ENCODE measurements around the gene CD24.
A peak's percentile ranks its signal among the peaks of the same experiment; 100 is the strongest.
"Not testable (repeated sequence)": the region's sequence is repeated elsewhere in the genome, so short reads cannot be mapped to it uniquely, and the experiment has no call there.

CD24 gene, protein sequence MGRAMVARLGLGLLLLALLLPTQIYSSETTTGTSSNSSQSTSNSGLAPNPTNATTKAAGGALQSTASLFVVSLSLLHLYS

DNA sequence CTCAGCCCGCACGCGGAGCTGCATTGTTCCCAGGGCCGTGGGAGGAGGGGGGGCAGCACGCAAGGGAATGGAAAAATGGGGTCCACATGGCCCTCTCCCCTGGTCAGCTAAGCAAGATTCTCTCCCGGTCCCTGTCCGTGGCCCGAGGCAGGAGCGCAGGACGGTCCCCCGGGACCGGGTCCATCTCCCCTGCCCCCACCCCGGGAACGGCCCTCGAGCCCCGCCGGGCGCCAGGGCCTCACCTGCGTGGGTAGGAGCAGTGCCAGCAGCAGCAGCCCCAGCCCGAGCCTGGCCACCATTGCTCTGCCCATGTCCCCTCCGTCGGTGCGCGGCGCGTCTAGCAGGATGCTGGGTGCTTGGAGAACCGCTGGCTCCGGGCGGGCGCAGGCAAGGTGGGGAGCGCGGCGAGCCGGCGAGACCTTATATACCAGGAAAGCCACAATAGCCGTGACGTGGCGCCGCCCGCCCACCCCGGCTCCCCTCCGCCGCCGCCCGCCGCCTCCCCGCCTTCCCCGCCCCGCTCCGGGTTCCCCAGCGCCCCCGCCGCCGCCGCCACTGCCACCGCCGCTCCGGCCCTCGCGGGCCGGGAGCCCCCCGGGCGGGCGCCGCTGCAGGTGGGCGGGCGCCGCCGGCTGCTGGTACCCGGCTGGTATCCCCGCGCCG, at the start of gene CD24:
Gene CD24, minus strand, starts transcription at position 394 of the 663 bp plus-strand sequence. Its CDS starts 83 bp downstream, at position 311.
- ATAC-seq (replicated peaks), result peak; percentile 54 to 61
- peaks cover 8 to 38% of the 10 kb centered on the region in 2 donors for H3K4me1 Mint-ChIP-seq
- H3K27ac Mint-ChIP-seq, result peak within 1 kb of the TSS; percentile 95
- peaks cover 0 to 4% of the 10 kb centered on the region in 2 donors for H3K36me3 Mint-ChIP-seq
- no peaks in the 10 kb centered on the region for H3K27me3 Mint-ChIP-seq
- no peaks in the 10 kb centered on the region for H3K9me3 Mint-ChIP-seq
- DNase-seq, result peak; percentile 67
- H3K4me3 Mint-ChIP-seq, result peak within 1 kb of the TSS; percentile 93 to 95

DNA sequence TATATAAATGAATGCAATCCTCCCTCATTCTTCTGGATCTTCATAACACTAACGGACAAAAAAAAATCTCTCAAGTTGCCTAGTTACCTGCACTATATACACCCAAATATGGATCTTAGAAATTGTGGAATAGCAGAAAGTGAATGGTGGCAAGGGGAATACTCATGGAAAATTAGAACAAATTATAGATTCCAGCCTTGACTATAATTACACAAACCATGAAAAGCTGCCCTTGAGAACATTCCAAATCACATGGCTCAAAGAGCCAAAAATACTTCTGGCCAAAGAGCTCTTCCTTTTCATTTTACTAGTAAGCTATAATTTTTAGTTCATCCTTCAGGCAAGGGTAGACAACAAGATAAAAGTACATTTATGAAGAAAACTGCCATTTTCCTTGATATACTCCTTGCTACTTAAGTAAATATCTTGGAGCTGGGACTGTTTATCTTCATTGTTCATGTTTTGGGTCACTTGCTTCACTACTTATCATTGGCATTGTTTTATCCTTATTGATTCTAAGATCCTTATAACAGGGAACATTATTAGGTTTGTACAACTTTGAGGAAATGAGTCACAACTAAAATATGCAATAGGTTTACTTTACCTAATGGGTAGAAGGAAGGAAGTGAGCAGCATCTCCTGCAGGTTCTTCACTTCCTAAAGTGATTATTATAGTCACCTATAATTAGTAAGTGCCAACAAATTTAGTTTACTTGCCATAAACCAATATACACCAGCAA, 47.1 kb upstream of the CD24 start:
- DNase-seq (no peak), ATAC-seq (replicated peaks) (no peak)
- Mint-ChIP-seq H3K4me1 (peaks cover 4 to 11% of the 10 kb centered on the region in 2 donors), H3K27ac (no peak overlapping the region), H3K27me3 (no peaks in the 10 kb centered on the region), H3K36me3 (no peaks in the 10 kb centered on the region), H3K4me3 (no peak overlapping the region), H3K9me3 (no peaks in the 10 kb centered on the region)

GRCh38 chr6:107020239-107020638, 45.7 kb upstream of the CD24 start:
- peaks cover 4 to 11% of the 10 kb centered on the region in 2 donors for H3K4me1 Mint-ChIP-seq
- no peaks in the 10 kb centered on the region for H3K36me3 Mint-ChIP-seq
- H3K27ac Mint-ChIP-seq, result no peak overlapping the region
- H3K4me3 Mint-ChIP-seq, result no peak overlapping the region
- H3K27me3 Mint-ChIP-seq, result no peaks in the 10 kb centered on the region
- DNase-seq (no peak), ATAC-seq (replicated peaks) (no peak)
- no peaks in the 10 kb centered on the region for H3K9me3 Mint-ChIP-seq

DNA sequence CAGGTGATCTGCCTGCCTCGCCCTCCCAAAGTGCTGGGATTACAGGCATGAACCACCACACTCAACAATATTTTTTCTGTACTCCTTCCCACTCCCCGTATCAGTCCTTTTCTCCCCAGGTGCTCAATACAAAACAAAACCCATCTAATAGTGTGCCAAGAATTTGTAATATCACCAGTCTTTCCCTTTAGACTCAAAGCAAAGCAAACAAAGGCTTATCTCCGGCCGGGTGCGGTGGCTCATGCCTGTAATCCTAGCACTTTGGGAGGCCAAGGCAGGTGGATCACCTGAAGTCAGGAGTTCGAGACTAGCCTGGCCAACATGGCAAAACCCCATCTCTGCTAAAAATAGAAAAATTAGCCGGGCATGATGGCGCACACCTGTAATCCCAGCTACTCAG, 45.1 kb upstream of the CD24 start:
- not testable (repeated sequence) for DNase-seq

DNA sequence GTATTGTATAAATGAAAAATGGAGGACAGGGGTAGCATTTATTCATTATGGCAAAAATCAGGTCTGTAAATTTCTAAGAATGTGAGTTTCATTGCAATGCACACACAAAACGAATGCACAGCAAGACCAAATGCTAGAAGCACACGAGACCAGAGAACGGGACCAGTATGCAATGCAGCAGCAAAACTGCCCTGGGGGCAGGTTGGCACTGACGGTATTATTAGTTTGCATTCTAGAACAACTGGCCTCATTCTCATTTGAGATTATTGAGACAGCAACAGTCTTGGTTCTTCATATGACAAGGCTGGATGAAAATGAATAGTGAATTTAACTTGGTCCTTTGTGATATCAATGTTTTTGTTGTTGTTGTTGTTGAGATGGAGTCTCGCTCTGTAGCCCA, 44.5 kb upstream of the CD24 start:
- peaks cover 0 to 5% of the 10 kb centered on the region in 2 donors for H3K27me3 Mint-ChIP-seq
- ATAC-seq (replicated peaks), result no peak

More for the DNA sequence above, 45.1 kb upstream of the CD24 start:
- H3K27me3 Mint-ChIP-seq; H3K9me3 Mint-ChIP-seq; H3K36me3 Mint-ChIP-seq; H3K27ac Mint-ChIP-seq; H3K4me3 Mint-ChIP-seq; ATAC-seq (replicated peaks): not testable (repeated sequence)
- peaks cover 4 to 11% of the 10 kb centered on the region in 2 donors for H3K4me1 Mint-ChIP-seq

GRCh38 chr6:107009499-107009898, 35.0 kb upstream of the CD24 start:
- no peaks in the 10 kb centered on the region for H3K9me3 Mint-ChIP-seq
- DNase-seq, result no peak
- no peak for ATAC-seq (replicated peaks)
- H3K27me3 Mint-ChIP-seq, result peaks cover 5% of the 10 kb centered on the region in 2 donors
- no peaks in the 10 kb centered on the region for H3K4me1 Mint-ChIP-seq
- H3K36me3 Mint-ChIP-seq, result no peaks in the 10 kb centered on the region
- no peak overlapping the region for H3K4me3 Mint-ChIP-seq
- no peak overlapping the region for H3K27ac Mint-ChIP-seq

More for the DNA sequence above, 44.5 kb upstream of the CD24 start:
- Mint-ChIP-seq H3K36me3 (no peaks in the 10 kb centered on the region), H3K4me1 (peaks cover 4 to 11% of the 10 kb centered on the region in 2 donors), H3K27ac (no peak overlapping the region), H3K4me3 (no peak overlapping the region), H3K9me3 (no peaks in the 10 kb centered on the region)
- DNase-seq, result no peak

DNA sequence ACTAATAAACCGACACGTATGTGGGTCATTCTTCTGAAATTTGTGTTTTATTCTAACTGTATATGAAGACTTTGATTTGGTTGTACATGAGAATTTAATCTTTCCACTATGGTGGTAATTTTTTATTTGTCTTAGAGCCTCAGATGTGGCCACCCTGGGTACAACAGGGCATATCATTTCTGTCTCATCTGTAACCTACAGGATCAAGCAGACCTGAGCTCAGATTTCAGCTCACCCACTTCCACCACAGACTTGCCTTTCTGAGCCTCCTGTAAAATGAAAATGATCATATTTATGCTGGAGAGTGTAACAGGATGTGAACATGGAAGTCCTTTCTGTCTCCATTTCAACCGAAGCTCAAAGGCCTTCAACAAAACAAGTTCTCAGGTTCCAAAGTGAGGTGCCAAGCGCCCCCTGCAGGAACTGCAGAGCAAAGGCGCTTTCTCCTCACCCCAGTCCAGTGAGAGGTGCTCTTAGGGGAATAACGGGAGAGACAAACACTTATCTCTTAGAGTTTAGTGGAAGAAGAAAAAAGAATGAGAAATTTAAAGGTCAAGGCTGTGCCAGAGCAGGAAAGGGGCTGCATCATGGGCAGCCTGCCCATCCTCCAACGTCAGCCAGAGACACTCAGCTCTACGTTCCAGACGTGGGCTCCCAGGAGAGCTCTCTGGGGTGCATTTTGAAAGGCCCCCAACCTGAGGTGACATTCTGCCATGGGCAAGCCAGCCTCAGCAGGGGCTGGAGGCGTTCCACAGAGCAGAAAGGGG, 23.0 kb upstream of the CD24 start:
- no peak overlapping the region for H3K27ac Mint-ChIP-seq

DNA sequence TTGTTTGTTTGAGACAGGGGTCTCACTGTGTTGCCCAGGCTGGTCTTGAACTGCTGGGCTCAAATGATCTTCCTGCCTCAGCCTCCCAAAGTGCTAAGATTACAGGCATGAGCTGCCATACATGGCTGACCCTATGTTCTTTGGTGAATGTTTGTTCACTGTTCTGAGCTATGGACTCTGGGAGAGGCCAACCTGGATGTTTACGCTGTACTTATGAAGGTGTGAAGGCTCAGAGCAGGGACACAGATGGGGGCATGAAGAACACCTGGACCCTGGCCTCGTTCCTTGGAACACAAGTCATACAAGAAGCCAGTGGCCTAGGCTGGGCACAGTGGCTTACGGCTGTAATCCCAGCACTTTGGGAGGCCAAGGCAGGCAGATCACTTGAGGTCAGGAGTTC, 21.1 kb upstream of the CD24 start:
- Mint-ChIP-seq H3K27me3 (no peaks in the 10 kb centered on the region), H3K4me1 (peaks cover 0 to 3% of the 10 kb centered on the region in 2 donors), H3K9me3 (no peaks in the 10 kb centered on the region), H3K27ac (no peak overlapping the region), H3K4me3 (no peak overlapping the region), H3K36me3 (no peaks in the 10 kb centered on the region)
- ATAC-seq (replicated peaks) (no peak), DNase-seq (no peak)

More for the DNA sequence above, 23.0 kb upstream of the CD24 start:
- peak; percentile 76 to 85 for ATAC-seq (replicated peaks)
- Mint-ChIP-seq H3K4me1 (peaks cover 0 to 3% of the 10 kb centered on the region in 2 donors), H3K36me3 (no peaks in the 10 kb centered on the region), H3K27me3 (no peaks in the 10 kb centered on the region), H3K4me3 (no peak overlapping the region), H3K9me3 (no peaks in the 10 kb centered on the region)
- peak; percentile 53 for DNase-seq

GRCh38 chr6:106989737-106990136, 15.2 kb upstream of the CD24 start:
- H3K36me3 Mint-ChIP-seq, H3K9me3 Mint-ChIP-seq, H3K27ac Mint-ChIP-seq: not testable (repeated sequence)

GRCh38 chr6:106988664-106989063, 14.1 kb upstream of the CD24 start:
- no peak overlapping the region for H3K27ac Mint-ChIP-seq
- no peaks in the 10 kb centered on the region for H3K4me1 Mint-ChIP-seq
- no peak for ATAC-seq (replicated peaks)
- no peaks in the 10 kb centered on the region for H3K36me3 Mint-ChIP-seq
- H3K27me3 Mint-ChIP-seq, result no peaks in the 10 kb centered on the region
- no peak for DNase-seq
- H3K9me3 Mint-ChIP-seq, result no peaks in the 10 kb centered on the region
- no peak overlapping the region for H3K4me3 Mint-ChIP-seq

More at GRCh38 chr6:106989737-106990136, 15.2 kb upstream of the CD24 start:
- not testable (repeated sequence) for H3K4me3 Mint-ChIP-seq; H3K27me3 Mint-ChIP-seq; H3K4me1 Mint-ChIP-seq; DNase-seq; ATAC-seq (replicated peaks)

DNA sequence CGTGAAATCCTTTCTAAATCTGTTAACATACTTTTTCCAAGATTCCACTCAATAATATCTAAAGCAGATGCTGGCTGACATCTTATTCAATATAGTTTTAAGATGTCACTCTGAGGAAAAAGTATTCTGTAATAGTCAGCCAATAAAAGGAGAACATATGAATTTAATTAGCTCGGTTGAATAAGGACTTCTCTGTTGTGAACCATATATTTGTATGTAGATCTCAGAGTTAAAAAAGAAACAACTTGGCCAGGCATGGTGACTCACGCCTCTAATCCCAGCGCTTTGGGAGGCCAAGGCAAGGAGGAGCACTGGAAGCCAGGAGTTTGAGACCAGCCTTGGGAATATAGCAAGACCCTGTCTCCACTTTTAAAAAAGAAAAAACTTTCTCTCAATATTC, 7.4 kb upstream of the CD24 start:
- no peak for DNase-seq

GRCh38 chr6:106980926-106981325, 6.4 kb upstream of the CD24 start:
- H3K27ac Mint-ChIP-seq, result no peak overlapping the region
- no peaks in the 10 kb centered on the region for H3K9me3 Mint-ChIP-seq
- no peak for DNase-seq
- no peaks in the 10 kb centered on the region for H3K27me3 Mint-ChIP-seq
- H3K4me1 Mint-ChIP-seq, result peaks cover 5 to 12% of the 10 kb centered on the region in 2 donors
- H3K36me3 Mint-ChIP-seq, result no peaks in the 10 kb centered on the region
- no peak for ATAC-seq (replicated peaks)
- H3K4me3 Mint-ChIP-seq, result no peak overlapping the region

More for the DNA sequence above, 7.4 kb upstream of the CD24 start:
- ATAC-seq (replicated peaks), result no peak
- no peaks in the 10 kb centered on the region for H3K27me3 Mint-ChIP-seq
- H3K4me1 Mint-ChIP-seq, result peaks cover 5 to 8% of the 10 kb centered on the region in 2 donors
- H3K36me3 Mint-ChIP-seq, result no peaks in the 10 kb centered on the region
- H3K4me3 Mint-ChIP-seq, result no peak overlapping the region
- no peaks in the 10 kb centered on the region for H3K9me3 Mint-ChIP-seq
- H3K27ac Mint-ChIP-seq, result no peak overlapping the region

- peak; percentile 58 to 63 for ATAC-seq (replicated peaks)
- Mint-ChIP-seq H3K36me3 (no peaks in the 10 kb centered on the region), H3K4me1 (peaks cover 5 to 15% of the 10 kb centered on the region in 2 donors), H3K27me3 (no peaks in the 10 kb centered on the region), H3K4me3 (no peak overlapping the region), H3K9me3 (no peaks in the 10 kb centered on the region), H3K27ac (peak overlapping the region; percentile 70)
- peak; percentile 72 for DNase-seq
Observed at GRCh38 chr6:106979435-106979884, 4.9 kb upstream of the CD24 start.

- ATAC-seq (replicated peaks) (no peak), DNase-seq (no peak)
- no peaks in the 10 kb centered on the region for H3K27me3 Mint-ChIP-seq
- H3K27ac Mint-ChIP-seq, result no peak overlapping the region
- no peak overlapping the region for H3K4me3 Mint-ChIP-seq
- no peaks in the 10 kb centered on the region for H3K9me3 Mint-ChIP-seq
- peaks cover 10 to 34% of the 10 kb centered on the region in 2 donors for H3K4me1 Mint-ChIP-seq
- peaks cover 0 to 1% of the 10 kb centered on the region in 2 donors for H3K36me3 Mint-ChIP-seq
Observed at GRCh38 chr6:106977246-106977645, 2.7 kb upstream of the CD24 start.
